MM.1S (cell line): ENCODE data around the gene NFILZ.
A peak's percentile ranks its signal among the peaks of the same experiment; 100 is the strongest.

Experiments used
- DNase-seq: peaks from one replicate; pipeline ENCODE4 v3.0.0-alpha.2; 2015
- H2AFZ ChIP-seq: fragments of 300-600 bp; sonication (generic); 2 replicates; pipeline ENCODE4 v1.6.0; 2016; ENCODE audit warnings: antibody characterized with exemption, low read length
- H3F3A ChIP-seq: fragments of 300-600 bp; sonication (generic); 2 replicates; pipeline ENCODE4 v1.6.1; 2016; ENCODE audit warnings: mild to moderate bottlenecking, antibody characterized with exemption, low read length, moderate library complexity, mixed read lengths; ENCODE audit not compliant: insufficient read depth
- H3K27ac ChIP-seq: fragments of 300-600 bp; sonication (generic); 2 replicates; pipeline ENCODE4 v1.5.1; 2016; ENCODE audit warnings: mild to moderate bottlenecking, low read length
- H3K27me3 ChIP-seq: fragments of 300-600 bp; sonication (generic); replicated peaks from 2 replicates; pipeline ENCODE4 v1.6.0; 2016; ENCODE audit warnings: low read length; ENCODE audit not compliant: insufficient read depth
- H3K36me3 ChIP-seq: fragments of 300-600 bp; sonication (generic); replicated peaks from 2 replicates; pipeline ENCODE4 v1.6.1; 2016; ENCODE audit warnings: mild to moderate bottlenecking, low read length, mixed read lengths; ENCODE audit not compliant: insufficient read depth
- H3K4me1 ChIP-seq: fragments of 300-600 bp; sonication (generic); 2 replicates; pipeline ENCODE4 v1.6.1; 2016; ENCODE audit warnings: low read length, mixed read lengths
- H3K4me2 ChIP-seq: fragments of 300-600 bp; sonication (generic); 2 replicates; pipeline ENCODE4 v1.6.0; 2016; ENCODE audit warnings: low read depth, low read length
- H3K4me3 ChIP-seq: fragments of 300-600 bp; sonication (generic); 2 replicates; pipeline ENCODE4 v1.5.1; 2016; ENCODE audit warnings: low read length, mixed read lengths
- H3K79me2 ChIP-seq: fragments of 300-600 bp; sonication (generic); 2 replicates; pipeline ENCODE4 v1.6.1; 2016; ENCODE audit warnings: mixed run types, low read length, mixed read lengths
- H3K9ac ChIP-seq: fragments of 300-600 bp; sonication (generic); 2 replicates; pipeline ENCODE4 v1.6.1; 2016; ENCODE audit warnings: low read length, mixed read lengths
- H3K9me2 ChIP-seq: fragments of 300-600 bp; sonication (generic); replicated peaks from 2 replicates; pipeline ENCODE4 v1.6.1; 2016; ENCODE audit warnings: mild to moderate bottlenecking, low read length, mixed read lengths; ENCODE audit not compliant: insufficient read depth
- H3K9me3 ChIP-seq: fragments of 300-600 bp; sonication (generic); replicated peaks from 2 replicates; pipeline ENCODE4 v1.6.1; 2016; ENCODE audit warnings: mild to moderate bottlenecking, low read length, mixed read lengths; ENCODE audit not compliant: insufficient read depth
- H4K20me1 ChIP-seq: fragments of 300-600 bp; sonication (generic); 2 replicates; pipeline ENCODE4 v1.6.1; 2016; ENCODE audit warnings: mild to moderate bottlenecking, low read length, moderate library complexity, mixed read lengths; ENCODE audit not compliant: insufficient read depth
- EZH2 ChIP-seq: fragments of 300-600 bp; sonication (generic); optimal IDR thresholded peaks from 2 replicates; pipeline ENCODE3; 2017; ENCODE audit warnings: low read depth, mild to moderate bottlenecking, antibody characterized with exemption, low read length, mixed read lengths
- EZH2phosphoT487 ChIP-seq: fragments of 300-600 bp; sonication (generic); IDR thresholded peaks from 2 replicates; pipeline ENCODE4 v1.6.1; 2018; ENCODE audit warnings: antibody characterized with exemption, low read length
- TF ChIP-seq, protein P1 (sequence below): fragments of 300-600 bp; sonication (generic); IDR thresholded peaks from 2 replicates; pipeline ENCODE4 v1.5.1; 2016; ENCODE audit warnings: antibody characterized with exemption, low read length, mixed read lengths

NFILZ gene

DNA sequence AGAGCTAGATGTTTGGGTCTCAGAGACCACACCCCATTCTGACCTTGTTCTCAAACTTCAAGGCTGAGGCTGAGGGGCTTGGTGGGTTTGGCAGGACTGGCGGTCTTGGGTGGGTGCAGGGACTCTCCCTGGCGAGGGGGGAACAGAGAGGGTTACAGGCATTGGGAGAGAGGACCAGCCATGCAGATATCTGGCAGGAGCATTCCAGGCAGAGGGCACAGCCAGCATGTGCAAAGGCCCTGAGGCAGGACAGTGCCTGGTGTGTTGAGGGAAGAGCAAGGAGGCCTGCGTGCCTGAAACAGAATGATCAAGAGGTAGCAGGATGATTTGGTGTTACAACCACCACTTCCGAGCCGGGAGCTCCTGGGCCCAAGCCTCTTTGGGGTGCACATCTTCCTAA is 27.4 kb downstream of the NFILZ start:
- DNase-seq, result no peak
- Histone ChIP-seq H3K27ac (no peak overlapping the region), H3K4me1 (peaks cover 7% of the 10 kb centered on the region; the same call in 1 of the 2 replicates), H3K9ac (no peak overlapping the region), H3K27me3 (peaks cover 60% of the 10 kb centered on the region), H3K9me2 (no peaks in the 10 kb centered on the region), H4K20me1 (no peaks in the 10 kb centered on the region), H3K36me3 (no peaks in the 10 kb centered on the region), H3K4me3 (no peak overlapping the region), H3K4me2 (no peak overlapping the region), H3K79me2 (no peaks in the 10 kb centered on the region), H2AFZ (no peak overlapping the region), H3K9me3 (no peaks in the 10 kb centered on the region), H3F3A (no peaks in the 10 kb centered on the region)
- TF ChIP-seq EZH2 (no peak), EZH2phosphoT487 (no peak)
- TF ChIP-seq, protein P1, sequence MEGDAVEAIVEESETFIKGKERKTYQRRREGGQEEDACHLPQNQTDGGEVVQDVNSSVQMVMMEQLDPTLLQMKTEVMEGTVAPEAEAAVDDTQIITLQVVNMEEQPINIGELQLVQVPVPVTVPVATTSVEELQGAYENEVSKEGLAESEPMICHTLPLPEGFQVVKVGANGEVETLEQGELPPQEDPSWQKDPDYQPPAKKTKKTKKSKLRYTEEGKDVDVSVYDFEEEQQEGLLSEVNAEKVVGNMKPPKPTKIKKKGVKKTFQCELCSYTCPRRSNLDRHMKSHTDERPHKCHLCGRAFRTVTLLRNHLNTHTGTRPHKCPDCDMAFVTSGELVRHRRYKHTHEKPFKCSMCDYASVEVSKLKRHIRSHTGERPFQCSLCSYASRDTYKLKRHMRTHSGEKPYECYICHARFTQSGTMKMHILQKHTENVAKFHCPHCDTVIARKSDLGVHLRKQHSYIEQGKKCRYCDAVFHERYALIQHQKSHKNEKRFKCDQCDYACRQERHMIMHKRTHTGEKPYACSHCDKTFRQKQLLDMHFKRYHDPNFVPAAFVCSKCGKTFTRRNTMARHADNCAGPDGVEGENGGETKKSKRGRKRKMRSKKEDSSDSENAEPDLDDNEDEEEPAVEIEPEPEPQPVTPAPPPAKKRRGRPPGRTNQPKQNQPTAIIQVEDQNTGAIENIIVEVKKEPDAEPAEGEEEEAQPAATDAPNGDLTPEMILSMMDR, result no peak

DNA sequence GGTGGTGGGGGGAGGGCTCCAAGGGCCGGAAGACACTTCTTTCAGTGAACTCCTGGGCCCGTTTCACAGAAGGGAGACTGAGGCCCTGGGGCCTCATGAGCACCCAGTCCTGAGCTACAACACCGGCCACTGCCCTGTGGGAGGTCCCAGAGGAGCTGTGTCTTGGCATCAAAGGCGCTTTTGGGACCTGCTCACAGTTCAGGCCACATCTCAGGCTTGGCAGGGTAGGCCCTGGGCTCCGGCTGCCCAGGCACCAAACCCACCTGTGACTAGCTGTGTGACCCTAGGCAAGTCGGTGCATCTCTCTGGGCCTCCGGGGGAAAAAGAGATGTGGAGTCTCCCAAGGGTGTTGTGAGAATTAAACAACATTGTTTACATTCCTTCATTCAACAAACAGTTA is 29.5 kb downstream of the NFILZ start:
- DNase-seq, result no peak
- no peaks in the 10 kb centered on the region for H4K20me1 ChIP-seq
- H3K79me2 ChIP-seq, result no peaks in the 10 kb centered on the region
- H3K36me3 ChIP-seq, result no peaks in the 10 kb centered on the region
- peaks cover 4% of the 10 kb centered on the region; the same call in 1 of the 2 replicates for H3K4me1 ChIP-seq
- H3K9me2 ChIP-seq, result no peaks in the 10 kb centered on the region
- no peak overlapping the region for H3K4me2 ChIP-seq
- H3K27ac ChIP-seq, result no peak overlapping the region
- no peaks in the 10 kb centered on the region for H3F3A ChIP-seq
- peaks cover 53% of the 10 kb centered on the region for H3K27me3 ChIP-seq
- no peak overlapping the region for H2AFZ ChIP-seq
- H3K9me3 ChIP-seq, result no peaks in the 10 kb centered on the region
- H3K9ac ChIP-seq, result no peak overlapping the region
- TF ChIP-seq, protein P1, result no peak
- TF ChIP-seq EZH2 (no peak), EZH2phosphoT487 (no peak)
- H3K4me3 ChIP-seq, result no peak overlapping the region

DNA sequence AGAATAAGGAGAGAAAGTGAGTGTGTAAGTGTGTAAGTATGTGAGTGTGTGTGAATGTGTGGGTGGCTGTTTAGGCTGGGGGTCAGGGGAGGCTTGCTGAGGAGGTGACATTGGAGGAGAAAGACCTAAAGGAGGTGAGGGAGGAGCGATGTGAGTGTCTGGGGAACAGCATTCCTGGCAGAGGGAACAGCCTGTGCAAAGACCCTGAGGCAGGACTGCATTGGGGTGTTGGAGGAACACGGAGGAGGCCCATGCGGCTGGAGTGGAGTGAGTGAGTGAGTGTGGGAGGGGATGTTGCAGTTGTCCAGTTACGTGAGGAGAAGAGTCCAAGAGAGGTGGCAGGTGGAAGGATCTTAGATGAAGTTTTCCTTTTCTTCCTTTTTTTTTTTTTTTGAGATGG is 31.8 kb downstream of the NFILZ start:
- no peaks in the 10 kb centered on the region for H3K9me3 ChIP-seq

DNA sequence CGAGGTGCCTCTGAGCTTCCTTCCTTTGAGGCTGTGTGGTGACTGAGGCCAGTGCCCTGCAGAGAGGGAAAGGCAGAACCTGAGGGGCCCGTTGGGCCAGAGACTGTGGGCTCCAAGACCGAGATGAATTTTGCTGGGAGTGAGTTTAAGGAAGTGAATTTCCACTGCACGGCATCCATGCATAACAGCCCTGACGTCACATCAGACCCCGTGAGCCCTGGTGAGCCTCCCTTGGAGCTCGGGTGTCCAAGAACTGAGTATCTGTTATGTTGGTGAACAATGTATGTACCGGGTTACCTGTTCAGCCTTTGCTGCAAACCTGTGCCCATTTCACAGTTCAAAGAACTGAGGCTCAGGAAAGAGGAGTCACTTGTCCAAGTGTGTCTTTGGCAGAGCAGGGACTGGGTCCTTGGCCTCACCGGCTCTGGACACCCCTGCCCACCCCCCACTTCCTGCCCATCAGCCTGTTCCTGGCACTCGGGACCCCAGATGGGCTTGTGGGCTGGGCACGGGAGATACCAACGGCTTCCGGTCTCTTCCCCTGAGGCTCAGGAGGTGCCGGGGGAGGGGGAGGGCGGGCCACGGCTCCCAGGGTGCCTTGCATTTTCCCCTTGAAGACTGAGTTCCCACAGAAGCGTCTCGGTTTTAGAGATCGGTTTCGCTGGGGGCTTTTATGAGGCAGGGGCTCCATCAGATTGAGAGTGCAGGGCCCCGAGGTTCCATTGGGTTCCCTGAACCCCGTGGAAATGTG is 33.7 kb downstream of the NFILZ start:
- Histone ChIP-seq H3K27me3 (peaks cover 49% of the 10 kb centered on the region), H3K4me2 (no peak overlapping the region), H3K36me3 (no peaks in the 10 kb centered on the region), H2AFZ (no peak overlapping the region), H3K9ac (no peak overlapping the region), H3K9me2 (no peaks in the 10 kb centered on the region), H3K4me1 (no peaks in the 10 kb centered on the region), H3F3A (no peaks in the 10 kb centered on the region), H3K9me3 (no peaks in the 10 kb centered on the region), H4K20me1 (no peaks in the 10 kb centered on the region), H3K4me3 (no peak overlapping the region), H3K27ac (no peak overlapping the region), H3K79me2 (no peaks in the 10 kb centered on the region)
- DNase-seq, result peak; percentile 2
- TF ChIP-seq, protein P1, result no peak
- TF ChIP-seq EZH2phosphoT487 (no peak), EZH2 (no peak)

More for the DNA sequence above, 31.8 kb downstream of the NFILZ start:
- Histone ChIP-seq H3K36me3 (no peaks in the 10 kb centered on the region), H3K79me2 (no peaks in the 10 kb centered on the region), H3K9ac (no peak overlapping the region), H2AFZ (no peak overlapping the region), H3F3A (no peaks in the 10 kb centered on the region), H4K20me1 (no peaks in the 10 kb centered on the region), H3K4me3 (no peak overlapping the region), H3K27ac (no peak overlapping the region), H3K4me2 (no peak overlapping the region), H3K27me3 (peaks cover 52% of the 10 kb centered on the region), H3K4me1 (no peaks in the 10 kb centered on the region), H3K9me2 (no peaks in the 10 kb centered on the region)
- no peak for DNase-seq
- no peak for TF ChIP-seq EZH2phosphoT487
- no peak for TF ChIP-seq EZH2
